COR-L47 (cell line): ENCODE data around the gene DEF6.

ENCODE experiments used
- DNase-seq: peaks from one replicate; lab custom pipeline; 2025; lab: John Stamatoyannopoulos, UW

The DEF6 gene, protein sequence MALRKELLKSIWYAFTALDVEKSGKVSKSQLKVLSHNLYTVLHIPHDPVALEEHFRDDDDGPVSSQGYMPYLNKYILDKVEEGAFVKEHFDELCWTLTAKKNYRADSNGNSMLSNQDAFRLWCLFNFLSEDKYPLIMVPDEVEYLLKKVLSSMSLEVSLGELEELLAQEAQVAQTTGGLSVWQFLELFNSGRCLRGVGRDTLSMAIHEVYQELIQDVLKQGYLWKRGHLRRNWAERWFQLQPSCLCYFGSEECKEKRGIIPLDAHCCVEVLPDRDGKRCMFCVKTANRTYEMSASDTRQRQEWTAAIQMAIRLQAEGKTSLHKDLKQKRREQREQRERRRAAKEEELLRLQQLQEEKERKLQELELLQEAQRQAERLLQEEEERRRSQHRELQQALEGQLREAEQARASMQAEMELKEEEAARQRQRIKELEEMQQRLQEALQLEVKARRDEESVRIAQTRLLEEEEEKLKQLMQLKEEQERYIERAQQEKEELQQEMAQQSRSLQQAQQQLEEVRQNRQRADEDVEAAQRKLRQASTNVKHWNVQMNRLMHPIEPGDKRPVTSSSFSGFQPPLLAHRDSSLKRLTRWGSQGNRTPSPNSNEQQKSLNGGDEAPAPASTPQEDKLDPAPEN

DNA sequence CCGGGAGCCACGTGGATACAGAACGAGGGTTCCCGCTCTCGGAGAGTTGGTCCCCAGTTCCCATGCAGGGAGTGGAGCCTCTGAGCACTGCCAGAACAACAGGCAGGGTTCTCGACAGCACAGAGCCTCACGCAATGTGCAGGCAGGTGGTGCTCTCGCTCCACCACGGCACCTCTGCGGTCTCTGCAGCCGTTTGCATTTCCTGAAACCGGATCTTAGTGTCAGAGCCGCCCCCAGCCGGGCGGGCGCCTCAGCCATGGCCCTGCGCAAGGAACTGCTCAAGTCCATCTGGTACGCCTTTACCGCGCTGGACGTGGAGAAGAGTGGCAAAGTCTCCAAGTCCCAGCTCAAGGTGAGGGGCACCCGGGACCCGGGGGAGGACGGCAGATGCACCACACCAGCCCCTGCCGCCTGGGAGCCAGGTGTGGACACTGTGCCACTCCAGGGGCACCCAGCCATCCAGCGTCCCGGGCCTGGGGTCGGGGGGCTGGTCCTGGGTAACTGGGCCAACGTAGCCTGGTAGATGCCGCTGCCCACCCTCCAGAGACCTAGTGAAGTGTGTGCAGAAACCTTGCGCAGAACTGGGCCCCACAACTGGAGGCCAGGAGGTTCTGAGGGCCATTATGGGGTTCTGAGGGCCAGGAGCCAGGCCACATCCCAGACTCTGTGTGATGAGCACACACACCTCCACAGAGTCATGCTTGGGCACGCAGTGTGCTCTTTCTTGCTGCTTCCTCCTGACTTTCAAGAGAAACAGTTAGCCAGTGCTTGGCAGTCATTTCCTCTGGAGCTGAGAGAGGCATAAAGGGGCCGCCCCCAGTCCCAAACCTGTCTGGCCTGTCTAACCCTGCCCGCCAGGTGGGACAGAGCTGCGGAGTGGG, at the start of gene DEF6:
Gene DEF6 (plus strand): TSS at position 218 of the 881 bp plus-strand sequence. CDS start 39 bp downstream, at position 257.
- DNase-seq: peak; percentile 48

DNA sequence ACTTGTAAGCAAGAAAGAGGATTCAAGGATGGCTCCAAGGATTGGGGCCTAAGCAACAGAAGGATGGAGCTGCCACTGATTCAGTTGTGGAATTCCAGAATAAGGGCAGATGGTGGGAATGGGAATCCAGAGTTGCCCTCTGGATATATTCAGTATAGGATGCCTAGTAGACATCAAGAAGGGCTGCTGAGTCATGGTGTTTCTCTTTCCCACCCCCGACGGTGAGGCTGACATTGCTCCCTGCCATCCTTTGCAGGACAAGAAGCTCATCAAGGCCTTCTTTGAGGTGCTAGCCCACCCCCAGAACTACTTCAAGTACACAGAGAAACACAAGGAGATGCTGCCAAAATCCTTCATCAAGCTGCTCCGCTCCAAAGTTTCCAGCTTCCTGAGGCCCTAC, 49.3 kb upstream of the DEF6 start:
- no peak for DNase-seq

DNA sequence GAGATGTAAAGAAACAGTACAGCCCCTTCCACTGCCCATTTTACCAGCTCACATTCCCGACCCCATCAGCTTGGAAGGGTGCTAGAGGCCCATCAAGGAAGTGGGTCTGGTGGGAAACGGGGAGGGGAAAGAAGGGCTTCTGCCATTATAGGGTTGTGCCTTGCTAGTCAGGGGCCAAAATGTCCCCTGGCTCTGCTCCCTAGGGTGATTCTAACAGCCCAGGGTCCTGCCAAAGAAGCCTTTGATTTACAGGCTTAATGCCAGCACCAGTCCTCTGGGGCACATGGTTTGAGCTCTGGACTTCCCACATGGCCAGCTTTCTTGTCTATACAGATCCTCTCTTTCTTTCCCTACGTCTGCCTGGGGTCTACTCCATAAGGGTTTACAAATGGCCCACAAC, 48.7 kb upstream of the DEF6 start:
- DNase-seq: no peak

DNA sequence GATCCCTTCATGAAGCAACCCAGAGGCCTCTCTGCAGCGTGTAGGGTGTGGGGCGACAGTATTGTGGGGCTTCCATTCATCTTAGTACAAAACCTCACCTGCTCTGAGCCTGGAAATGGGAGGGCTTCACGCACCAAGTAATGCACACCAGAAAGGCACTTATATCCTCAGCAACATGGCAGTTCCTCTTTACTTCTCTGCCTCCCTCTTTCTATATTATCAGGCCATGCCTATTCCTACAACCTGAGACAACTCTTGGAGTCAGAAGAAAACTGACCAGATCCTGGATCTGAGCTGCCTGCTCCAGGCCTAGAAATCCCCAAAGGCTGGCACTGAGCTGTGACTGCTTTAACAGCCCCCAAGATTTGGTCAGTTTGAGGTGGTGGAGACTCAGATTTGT, 45.7 kb upstream of the DEF6 start:
- no peak for DNase-seq

DNA sequence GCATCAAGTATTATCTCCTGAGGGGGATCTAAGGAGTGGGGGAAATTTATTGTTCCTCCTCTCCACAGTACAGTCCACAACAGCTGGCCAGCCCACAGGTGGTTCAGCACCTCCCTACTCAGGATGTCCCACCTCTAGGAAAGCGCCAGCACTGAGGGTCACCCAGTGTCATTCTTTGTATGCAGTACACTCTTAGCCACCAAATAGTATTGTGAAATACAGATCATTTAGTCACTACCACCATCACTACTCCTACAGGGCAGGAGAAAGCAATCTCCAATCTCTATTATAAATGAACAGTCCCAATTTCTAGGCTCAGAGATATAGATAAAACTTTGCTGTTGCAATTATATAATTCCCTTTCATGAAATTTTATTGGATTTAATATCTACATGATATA, 44.4 kb upstream of the DEF6 start:
- no peak for DNase-seq

DNA sequence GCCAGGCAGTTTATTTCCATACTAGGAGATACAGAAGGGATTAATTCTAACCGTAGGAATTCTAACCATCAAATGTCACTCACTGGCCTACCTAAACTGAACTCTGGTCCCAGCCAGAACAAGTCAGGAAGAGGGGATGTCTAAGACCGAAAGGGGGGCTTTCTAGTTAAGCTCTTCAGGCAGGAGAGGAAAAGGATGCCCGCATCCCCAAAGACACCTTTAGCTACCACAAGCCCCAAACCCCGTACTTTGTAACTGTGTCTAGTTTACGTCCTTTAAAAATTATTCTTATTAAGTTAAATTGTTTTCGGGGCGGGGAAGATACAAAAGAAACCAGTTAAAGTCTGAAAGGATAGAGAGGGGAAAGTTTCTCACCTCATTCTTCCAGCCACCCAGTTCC, 39.3 kb upstream of the DEF6 start:
- no peak for DNase-seq

DNA sequence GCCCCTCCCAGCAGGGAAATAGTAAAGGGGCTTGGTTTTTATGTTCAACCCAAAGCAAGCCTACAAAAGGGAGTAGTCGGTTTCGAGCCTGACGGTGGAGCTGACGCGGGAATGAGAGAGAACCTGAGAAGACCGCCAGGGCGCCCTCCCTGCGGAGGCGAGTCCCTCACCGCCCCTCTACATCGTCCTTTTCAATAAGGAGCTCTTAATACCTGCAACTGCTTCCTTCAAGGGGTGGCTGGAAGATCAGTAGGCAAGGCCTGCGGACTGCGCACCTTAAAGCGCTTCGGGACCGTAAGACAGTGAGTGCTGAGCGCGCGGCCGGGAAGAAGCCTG, 38.8 kb upstream of the DEF6 start:
- DNase-seq: peak; percentile 48

DNA sequence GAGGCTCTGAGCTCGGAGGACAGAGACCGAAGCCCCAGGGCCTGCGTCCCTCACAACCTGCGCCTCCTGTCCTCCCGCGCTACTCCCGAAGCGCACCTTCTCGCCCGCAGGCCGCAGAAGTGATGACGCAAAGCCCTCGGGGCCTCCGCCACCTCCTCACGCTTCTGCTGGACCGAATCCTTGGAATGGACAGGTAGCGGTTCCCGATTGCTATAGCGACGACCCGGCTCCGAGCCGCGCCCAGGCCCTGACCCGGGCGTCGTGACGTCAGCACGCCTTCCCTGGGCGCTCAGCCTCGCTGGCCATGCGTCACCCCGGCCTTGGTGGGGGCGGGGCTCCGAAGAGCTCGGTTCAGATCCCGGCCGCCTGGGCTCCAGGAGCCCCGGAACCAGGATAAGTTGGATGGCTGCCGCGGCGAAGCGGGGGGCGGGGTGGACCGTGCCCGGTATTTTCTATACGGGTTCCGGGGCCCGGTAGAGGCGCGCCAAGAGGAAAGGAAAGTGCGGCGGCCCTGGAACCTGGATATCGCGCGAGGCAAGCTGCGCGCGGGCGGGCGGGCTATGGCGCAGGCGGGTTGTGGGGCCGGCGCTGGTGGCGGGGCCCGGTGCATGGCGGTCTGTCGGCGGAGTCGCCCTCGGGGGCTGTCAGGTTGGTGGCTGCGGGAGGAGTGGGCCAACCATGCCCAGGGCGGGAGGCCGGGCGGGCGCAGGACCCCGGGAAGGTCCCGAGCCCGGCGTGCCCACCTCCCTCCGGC, 38.2 kb upstream of the DEF6 start, which contains the start of gene ZNF76:
Gene ZNF76 (plus strand): TSS at position 542 of the 754 bp plus-strand sequence. CDS start 21,417 bp downstream, outside the sequence.
- peak; percentile 95 for DNase-seq

DNA sequence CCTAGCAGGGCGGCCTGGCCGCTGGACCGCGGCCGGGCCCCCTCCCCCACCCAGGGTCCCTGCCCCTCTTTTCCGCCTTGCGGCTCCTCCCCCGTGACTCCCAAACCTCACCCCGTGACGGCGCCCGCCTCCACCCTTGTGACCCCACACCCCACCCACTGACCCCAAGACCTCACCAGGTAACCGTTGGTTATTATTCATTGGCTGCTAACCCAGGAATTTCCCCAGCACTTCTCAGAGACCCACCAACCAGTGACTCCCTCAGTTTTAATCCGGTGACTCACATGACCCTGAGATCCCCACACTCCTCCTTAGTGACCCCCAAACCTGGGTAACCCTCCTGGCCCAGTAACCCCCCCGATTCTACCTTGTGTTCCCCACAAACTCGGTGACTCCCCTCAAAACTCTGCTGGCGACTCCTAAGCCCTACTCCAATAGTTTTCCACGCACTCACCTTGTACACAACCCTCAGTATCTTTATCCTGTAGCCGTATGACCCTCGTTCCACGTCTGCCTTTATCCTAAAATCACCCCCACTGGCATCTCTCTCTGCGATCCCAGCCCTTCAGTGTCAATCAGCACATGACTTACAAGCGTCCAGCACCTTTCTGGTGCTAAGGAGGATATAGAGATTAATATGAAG, 37.5 kb upstream of the DEF6 start:
- no peak for DNase-seq

DNA sequence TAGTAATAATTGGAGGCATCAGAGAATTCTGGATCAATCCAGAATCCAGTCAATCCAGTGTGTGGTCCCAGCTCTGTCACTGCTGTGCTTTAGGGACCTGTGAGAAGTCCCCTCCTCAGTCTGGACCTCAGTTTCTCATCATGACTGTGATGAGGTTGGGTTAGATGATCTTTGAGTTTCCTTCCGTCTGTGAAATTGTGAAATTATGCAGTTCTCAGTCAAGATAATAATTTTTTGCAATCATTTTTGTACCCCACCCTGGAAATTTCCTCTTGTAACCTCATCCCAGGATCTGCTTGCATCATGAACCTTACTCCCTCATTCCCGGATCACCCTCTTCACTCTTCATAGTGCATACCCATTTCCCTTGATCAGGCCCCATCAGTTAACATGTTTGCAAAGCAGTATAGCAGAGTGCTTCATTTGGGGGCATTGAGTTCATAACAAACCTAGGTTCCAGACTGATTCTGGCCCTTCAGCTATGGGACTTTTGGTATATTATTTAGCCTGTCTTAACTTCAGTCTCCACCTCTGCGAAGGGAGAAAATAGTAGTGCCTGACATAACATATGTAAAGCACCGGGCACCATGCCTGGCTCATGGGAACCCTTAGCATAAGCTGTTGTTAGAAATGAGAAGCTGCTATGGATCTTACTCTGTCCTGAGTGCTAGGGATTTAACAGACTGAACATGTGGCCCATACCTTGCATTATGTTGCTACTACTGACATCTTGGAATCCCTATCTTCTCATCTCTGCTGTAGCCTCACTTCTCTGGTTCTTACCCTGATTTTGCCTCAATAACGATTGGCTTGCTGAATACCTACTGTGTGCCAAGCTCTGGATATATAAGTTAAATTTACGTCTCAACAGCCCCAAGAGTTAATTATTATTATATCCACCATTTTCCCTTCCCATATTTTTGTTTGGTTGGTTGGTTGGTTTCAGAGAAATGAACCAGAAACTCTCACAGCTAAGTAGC, 36.7 kb upstream of the DEF6 start:
- no peak for DNase-seq

DNA sequence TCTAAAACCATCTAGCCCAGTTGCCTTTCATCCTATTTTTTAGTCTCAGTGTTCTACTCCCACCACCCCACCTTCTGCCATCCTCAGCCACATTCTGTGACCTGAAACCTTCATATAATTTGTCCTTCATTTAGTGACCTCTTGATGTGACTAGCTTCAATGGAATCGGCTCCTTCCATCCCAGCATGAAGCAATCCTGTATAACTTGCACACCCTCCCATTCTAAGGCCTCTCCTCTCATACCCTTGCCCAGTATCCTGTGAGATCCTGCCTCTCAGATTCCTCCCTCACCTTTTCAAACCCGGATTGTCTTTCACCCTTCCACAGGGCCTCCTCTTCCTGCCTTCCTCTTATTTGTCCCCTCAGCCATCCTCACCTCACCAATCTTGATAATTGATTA, 35.0 kb upstream of the DEF6 start:
- no peak for DNase-seq

DNA sequence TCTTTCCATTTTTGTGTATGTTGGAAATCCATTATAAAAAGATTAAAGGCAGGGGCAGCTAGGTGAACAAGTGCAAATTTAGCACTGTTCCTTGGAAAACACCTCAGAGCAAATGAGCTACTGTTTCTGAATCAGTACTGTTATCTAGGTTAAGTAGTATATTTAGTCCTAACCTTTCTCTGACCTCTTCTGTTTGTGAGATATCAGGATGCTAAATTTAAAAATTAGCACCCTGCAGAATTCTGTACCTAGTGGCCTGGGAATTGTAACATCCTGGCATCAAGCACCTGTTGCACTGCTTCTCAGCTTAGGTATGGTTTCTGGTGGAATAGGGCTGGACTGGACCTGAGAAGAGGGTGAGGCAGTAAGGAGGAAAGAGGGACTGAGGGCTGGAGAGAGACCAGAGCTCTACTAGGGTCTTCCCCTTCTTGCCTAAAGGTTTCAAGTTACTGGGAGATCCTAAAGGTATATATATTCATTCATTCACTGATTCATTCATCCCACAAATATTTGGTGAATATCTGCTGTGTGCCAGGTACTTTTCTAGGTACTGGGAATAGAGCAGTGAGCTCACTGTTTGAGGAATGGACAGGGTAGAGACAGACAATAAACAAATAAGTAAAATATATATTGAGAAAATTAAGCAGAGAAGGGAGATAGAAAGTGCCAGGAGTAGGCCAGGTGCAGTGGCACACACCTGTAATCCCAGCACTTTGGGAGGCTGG, 32.9 kb upstream of the DEF6 start:
- DNase-seq: no peak

DNA sequence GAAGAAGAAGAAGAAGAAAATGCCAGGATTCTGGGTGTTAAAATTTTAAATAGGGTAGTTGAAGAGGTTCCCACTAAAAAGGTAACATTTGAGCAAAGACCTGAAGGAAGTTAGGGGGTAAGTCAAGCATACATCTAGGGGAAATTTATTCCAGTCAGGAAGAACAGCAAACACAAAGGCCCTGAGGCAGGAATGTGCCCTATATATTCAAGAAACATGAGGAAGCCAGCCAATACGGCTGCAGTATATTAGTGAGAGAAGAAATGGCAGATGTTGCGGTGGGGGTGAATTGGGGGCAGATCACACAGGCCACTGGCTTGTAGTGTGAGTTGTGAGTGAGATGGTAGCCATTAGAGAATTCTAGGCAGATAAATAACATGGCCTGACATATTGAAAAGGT, 32.1 kb upstream of the DEF6 start:
- no peak for DNase-seq

DNA sequence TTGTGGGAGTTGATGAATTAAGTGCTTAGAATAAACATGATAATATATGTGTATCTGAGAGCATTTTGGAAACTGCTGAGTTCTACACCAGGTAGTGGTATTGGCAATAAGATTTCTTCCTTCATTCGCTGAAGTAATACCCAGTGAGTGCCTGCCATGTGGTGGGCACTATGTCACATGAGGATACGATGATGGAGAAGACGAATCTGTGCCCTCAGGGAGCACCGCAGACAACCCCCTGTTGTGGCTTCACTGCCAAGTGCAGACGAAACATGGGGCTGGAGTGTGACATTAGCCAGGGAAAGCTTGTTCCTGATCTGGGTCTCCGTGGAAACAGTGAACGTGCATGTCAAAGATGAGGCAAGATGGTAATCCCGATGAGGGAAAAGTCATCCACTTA, 30.2 kb upstream of the DEF6 start:
- DNase-seq: no peak

DNA sequence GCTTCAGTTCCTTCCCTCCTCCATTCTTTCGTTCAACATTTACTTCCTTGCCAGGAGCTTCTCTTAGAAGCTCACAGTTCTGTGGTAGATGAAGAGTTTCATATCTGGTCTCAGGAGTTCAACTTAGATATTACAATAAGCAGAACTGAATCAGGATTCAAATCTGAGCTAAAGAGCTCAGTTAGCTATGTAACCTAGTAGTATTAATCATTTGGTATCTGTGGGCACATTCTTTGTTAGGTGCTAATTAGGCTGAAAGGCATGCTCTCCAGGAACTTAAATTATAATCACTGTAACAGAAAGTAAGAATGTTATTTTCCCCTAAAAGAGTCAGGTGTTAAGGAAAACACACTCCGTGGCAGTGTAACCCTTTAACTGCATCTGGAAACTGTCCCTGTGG, 29.7 kb upstream of the DEF6 start:
- no peak for DNase-seq

DNA sequence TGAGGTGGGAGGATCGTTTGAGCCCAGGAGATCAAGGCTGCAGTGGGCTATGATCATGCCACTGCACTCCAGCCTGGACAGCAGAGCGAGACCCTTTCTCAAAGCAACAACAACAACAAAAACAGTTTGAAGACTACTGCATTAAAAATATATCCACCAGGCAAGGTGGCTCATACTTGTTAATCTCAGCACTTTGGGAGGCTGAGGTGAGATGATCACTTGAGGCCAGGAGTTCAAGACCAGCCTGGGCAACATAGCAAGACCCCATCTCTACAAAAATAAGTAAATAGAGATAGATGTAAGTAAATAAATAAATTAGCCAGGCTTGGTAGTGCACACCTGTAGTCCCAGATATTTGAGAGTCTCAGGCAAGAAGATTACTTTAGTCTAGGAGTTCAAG, 25.6 kb upstream of the DEF6 start:
- no peak for DNase-seq

DNA sequence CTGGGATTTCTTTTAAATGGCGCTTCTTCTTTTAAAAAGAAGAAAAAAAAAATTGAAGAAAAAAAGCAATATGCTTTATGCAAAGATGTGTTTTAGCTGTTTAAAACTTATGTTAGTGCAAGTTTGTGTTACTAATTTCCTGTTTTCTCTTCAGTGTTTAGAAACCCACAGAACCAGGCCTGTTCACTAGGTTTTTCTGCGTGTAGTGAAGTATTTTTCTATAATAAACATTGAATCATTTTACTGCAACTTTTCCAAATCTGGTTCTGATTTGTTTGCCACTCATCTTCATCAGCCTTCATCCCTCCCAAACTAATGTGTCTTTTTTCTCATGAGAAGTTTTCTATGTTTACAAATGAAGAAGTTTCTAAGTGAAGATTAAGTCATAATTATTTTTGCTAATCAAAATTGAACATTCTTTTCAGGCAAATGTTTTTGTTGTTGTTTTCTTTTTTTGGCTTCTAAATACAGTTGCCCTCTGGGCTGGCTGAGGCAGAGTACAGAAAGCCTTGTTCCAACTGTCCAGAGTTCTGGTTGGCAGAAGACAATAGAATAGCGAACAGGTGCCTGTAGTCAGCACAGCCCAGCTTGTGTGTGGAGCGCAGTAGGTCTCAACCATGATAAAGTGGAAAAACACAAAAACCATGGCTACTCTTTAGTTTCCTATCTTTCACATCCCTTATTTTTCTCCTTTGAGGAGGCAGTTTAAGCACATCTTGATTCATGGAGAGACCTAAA, 23.6 kb upstream of the DEF6 start:
- no peak for DNase-seq

DNA sequence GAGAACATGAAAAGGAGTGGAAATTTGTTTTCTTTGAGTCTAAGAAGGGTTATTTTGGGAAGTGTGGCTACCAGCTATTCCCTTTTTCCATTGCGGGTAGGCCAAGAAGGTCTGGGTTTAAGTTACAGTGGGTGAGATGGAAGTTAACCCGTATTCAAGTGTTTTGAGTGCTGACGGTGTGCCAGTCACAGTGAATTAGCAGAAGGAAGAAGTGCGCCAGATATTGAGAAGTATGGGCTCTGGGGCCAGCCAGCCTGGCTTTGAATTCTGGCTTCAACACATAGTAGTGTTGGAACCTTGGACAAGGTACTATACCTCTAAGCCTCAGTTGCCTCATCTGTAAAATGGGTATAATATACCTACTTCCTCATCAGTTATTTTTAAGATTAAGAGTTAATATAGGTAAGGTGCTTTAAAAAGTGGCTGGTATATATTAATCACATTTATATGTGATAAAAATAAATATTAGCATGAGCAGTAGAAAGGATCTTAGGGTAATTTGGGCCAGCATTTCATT, 21.8 kb upstream of the DEF6 start:
- DNase-seq: no peak

DNA sequence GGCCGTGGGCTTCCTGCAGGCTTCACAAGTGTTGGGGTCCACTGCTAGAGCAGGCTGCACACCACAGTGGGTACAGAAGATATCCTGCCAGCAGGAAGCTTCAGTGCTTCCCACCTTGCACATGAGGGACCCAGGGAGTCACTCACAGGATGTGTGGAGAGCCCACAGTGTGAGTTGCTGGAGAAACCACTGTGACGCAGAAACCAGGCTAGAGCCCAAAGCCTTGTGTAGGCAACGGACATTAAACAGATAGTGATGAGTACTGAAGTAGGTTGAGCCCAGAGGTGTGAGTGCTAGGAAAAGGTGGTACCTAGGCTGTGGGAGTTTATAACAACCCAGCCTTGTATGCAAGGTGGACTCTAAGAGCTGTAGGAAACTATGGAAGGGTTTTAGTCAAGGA, 18.9 kb upstream of the DEF6 start:
- no peak for DNase-seq
